WI38 (cell line): ENCODE data around the gene C18orf63.
"Not testable (repeated sequence)": the region's sequence is repeated elsewhere in the genome, so short reads cannot be mapped to it uniquely, and the experiment has no call there.

Experiments
- H3K4me3 ChIP-seq: 2 replicates; pipeline ENCODE4 v1.5.1; 2011; ENCODE audit warnings: low read depth, mild to moderate bottlenecking, control low read depth, low read length
- TF ChIP-seq, protein P1 (sequence below): IDR thresholded peaks from 2 replicates; pipeline ENCODE4 v1.5.1; 2012; ENCODE audit warnings: low read depth, mild to moderate bottlenecking, control low read depth, low read length

Gene C18orf63

DNA sequence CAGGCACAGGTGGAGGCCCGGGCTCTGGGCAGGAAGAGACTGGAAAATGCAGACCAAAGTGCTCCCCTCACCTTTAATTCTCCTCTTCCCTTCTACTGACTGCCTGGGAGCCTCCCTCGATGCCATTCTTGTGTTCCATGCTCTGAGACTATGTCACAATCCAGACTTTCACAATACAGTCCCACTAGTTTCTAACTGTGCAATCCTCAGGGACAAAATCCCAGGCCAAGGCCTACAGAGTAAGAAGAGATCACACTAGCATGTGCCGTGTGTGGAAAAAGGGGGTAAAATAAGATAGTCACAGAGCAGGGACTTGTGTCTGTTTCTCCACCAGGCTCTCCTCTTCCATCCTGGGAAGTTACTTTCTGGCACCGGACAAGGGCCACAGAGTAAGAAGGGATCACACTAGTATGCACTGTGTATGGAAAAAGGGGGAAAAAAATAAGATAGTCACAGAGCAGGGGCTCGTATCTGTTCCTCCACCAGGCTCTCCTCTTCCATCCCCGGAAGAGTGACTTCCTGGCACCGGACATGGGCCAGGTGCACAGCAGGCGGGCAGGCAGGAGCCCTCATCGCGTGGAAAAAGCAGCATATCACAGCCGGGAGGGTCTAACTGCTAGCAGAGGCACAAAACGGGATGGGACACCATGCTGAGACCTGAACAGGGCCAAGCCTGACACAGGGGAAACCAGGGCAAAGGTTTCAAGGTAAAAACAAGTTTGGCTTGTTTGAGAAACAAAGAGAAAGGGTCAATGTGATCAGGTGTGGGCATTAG lies 33.5 kb upstream of the C18orf63 start:
- no peak overlapping the region for H3K4me3 ChIP-seq
- TF ChIP-seq, protein P1, sequence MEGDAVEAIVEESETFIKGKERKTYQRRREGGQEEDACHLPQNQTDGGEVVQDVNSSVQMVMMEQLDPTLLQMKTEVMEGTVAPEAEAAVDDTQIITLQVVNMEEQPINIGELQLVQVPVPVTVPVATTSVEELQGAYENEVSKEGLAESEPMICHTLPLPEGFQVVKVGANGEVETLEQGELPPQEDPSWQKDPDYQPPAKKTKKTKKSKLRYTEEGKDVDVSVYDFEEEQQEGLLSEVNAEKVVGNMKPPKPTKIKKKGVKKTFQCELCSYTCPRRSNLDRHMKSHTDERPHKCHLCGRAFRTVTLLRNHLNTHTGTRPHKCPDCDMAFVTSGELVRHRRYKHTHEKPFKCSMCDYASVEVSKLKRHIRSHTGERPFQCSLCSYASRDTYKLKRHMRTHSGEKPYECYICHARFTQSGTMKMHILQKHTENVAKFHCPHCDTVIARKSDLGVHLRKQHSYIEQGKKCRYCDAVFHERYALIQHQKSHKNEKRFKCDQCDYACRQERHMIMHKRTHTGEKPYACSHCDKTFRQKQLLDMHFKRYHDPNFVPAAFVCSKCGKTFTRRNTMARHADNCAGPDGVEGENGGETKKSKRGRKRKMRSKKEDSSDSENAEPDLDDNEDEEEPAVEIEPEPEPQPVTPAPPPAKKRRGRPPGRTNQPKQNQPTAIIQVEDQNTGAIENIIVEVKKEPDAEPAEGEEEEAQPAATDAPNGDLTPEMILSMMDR = no peak

DNA sequence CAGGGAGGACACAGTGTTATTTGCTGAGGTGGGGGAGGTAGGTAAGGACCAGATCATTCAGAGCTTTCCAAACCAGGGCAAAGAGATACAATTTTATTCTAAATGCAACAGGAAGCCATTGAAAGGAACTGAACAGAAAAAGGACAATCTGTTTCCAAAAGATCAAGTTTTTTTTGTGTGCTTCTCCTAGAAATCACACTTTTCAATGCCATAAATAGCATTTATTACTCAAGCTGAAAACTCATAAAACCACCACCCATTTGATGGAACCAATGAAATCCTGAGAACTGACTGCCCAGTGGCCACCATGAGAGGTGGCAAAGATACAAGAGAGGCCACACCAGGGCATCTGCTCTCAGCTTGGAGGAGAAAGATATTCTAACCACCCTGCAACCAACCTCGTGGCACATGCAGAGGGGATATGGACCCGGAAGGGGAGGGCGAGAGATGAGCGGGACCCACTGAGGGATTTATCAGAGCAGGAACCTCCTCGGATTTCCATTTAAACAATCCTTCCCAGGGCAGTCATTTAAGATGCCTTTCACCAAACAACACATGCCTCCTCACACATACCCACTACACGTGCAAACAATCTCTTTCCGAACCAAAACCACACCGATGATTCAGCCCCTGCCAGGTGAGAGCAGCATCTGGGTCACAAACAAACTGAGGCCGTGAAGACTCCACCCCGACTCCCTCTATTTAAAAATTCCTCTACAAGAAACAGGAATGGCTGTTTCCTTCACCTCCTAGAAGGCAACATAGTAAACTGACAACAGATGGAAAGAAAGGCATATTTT lies 32.7 kb upstream of the C18orf63 start:
- no peak overlapping the region for H3K4me3 ChIP-seq
- TF ChIP-seq, protein P1 = no peak

DNA sequence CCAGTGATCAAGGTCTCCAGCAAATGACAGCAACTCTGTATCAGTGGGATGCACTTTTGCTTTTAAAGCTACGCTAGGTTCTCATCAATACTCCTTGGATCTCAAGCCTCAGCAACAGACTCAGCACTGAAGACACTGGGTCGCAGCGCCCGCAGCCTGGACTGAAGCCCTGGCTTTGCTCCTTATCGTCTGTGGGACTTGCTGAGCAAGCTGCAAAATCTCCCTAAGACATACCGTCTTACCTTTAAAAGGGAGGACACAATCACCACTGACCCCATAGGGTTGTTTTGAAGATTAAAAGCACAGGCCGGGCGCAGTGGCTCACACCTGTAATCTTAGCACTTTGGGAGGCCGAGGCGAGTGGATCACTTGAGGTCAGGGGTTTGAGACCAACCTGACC lies 32.0 kb upstream of the C18orf63 start:
- TF ChIP-seq, protein P1 = no peak

GRCh38 chr18:74284191-74284979 lies 31.3 kb upstream of the C18orf63 start:
- TF ChIP-seq, protein P1 = no peak
- H3K4me3 ChIP-seq = no peak overlapping the region

More for the DNA sequence above, 32.0 kb upstream of the C18orf63 start:
- H3K4me3 ChIP-seq = no peak overlapping the region

- H3K4me3 ChIP-seq = no peak overlapping the region
- TF ChIP-seq, protein P1 = no peak
These were observed 30.7 kb upstream of the C18orf63 start for GRCh38 chr18:74284980-74285355.

DNA sequence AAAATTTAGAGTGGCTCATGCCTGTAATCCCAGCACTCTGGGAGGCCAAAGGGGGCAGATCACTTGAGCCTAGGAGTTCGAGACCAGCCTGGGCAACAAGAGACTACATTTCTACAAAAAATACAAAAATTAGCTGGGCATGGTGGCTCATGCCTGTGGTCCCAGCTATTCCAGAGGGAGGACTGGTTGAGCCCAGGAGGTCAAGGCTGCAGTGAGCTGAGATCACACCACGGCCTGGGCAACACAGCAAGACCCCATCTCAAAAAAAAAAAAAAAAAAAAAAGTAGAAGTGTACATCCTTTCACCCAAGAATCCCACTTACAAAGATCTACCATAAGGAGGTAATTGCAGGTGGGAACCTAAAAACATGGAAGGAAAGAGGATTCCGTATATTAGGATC lies 30.1 kb upstream of the C18orf63 start:
- H3K4me3 ChIP-seq = not testable (repeated sequence)

DNA sequence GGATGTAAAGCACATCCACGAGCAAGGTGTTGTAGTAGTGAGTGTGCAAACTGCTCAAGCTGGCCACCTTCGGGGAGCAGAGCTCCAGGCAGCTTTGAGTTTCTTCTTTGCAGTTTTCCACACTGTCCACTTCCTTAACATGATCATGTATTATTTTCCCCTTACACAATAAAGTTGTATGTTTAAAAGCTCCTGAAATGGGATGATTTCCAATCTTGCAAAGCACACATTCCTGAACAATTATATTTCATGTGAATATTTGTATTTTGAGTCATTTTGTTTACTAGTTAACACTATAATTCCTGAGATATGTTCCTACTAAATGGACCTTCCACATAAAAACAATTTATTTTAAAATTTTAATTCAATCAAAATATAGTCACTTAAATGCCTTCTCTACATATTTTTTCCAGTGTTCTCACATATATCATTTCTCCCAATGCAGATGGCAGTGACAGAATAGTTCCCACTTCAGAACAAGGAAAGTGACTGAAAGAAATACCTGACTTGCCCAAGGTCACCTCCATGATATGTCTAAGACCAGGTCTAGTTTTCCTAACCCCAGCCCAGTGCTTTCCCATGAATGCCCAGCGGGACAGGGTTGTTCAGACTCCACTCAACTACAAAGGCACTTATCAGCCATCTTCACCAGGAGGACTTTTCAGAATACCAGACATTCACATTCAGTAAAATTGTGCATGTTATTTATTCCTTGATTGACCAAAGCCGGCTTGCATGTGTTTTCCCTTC lies 29.4 kb upstream of the C18orf63 start:
- no peak overlapping the region for H3K4me3 ChIP-seq
- TF ChIP-seq, protein P1 = no peak
